Measurements from ENCODE around the gene DNAJC5.
"Not testable (repeated sequence)": the region's sequence is repeated elsewhere in the genome, so short reads cannot be mapped to it uniquely, and the experiment has no call there.

The DNAJC5 gene

DNA sequence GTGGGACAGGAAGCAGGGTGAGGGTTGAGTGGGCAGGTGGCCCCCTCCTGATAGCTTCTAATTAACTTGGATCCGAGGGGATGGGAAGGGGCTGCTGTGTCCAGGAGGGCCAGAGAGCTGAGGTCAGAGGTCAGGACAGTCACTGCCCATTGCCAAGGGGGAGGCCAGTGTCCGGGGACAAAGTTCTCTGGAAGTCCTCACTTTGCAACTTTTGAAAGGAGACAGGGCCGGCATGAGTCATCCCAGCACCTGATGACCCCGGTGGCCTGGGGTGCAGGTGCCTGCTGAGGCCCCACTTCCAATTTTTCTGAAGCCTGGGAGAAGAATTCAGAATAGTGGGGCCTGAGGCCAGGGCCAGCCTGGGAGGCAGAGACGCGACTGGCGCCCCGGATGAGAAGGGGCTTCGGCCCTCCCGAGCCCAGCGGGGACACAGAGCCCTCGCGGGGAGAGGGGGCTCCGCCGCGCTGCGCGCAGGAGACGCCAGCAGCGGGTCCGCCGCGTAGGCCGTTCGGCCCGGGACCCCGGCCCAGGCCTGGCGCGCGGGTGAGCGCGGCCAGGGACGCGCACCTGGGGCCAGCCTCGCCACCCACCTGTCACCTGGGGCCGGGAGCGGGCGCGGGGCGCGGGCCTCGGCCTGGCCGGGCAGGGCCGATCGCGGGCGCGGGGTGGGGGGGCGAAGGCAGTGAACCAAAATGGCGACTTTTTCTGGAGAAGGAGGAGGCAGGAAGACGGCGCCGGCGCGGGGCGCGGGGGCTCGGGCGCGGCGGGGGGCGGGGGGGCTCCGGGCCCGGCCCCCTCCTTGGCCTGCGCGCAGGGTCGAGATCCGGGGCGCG lies 74.2 kb downstream of the DNAJC5 start:
- peak overlapping the region; percentile 91 for H3K9ac ChIP-seq (ENCODE audit: low read length)
- H3K4me1 ChIP-seq (ENCODE audit: control insufficient read depth, insufficient read depth, low read length) = peaks cover 18% of the 10 kb centered on the region
- peak overlapping the region; percentile 85 for H3K4me3 ChIP-seq (ENCODE audit: low read length)
- H3K36me3 ChIP-seq (ENCODE audit: control insufficient read depth, insufficient read depth, low read length, severe bottlenecking) = peaks cover 21% of the 10 kb centered on the region
- no peaks in the 10 kb centered on the region for H3K9me3 ChIP-seq (ENCODE audit: control insufficient read depth, low read length)
- no peaks in the 10 kb centered on the region for H3K27me3 ChIP-seq (replicated peaks; ENCODE audit: control insufficient read depth, insufficient read depth, low read length)
- DNase-seq (ENCODE audit: low read depth) = peak; percentile 44

DNA sequence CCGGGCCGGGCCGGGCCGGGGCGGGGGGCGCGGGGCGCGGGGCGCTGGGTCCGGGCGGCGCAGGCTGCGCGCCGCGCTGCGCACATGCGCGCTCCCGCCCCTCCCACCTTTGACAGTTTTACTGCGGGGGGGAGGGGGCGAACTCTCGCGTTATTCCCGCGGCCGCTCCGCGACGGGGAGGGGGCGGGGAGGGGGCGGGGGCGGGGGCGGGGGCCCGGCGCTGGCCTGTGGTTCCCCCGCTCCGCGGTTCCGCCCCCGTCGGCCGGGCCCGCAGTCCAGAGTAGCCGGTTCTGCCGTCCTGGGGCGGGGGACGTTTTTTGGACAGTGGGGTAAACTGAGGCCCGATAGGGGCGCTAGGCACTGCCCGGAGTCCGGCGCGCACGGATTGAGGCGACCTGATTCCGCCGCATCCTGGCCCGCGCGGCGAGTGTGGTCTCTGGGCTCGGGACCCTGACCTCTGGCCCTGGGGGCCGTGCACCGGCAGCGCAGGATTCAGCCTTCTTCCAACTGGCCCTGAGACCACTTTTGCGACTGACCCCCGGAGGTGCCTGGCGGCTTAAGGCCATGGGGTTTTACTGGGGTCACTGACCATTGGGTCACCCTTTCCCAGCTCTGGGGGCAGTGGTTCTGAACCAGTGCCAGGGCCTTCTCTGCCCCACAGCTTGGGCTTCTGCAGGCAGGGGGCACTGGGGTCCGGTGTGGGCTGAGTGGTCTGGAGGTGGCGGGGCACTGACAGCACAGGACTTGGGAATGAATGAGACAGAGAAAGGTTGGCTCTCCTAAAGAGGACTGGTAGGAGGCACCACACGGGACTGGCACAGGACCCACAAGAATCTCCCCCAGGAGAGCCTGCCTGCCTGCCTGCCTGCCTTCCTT lies 75.2 kb downstream of the DNAJC5 start, which contains the start of gene ZNF512B:
Gene ZNF512B (minus strand): TSS at position 93 of the 876 bp plus-strand sequence. CDS start 1,980 bp downstream, outside the sequence.
- no peaks in the 10 kb centered on the region for H3K9me3 ChIP-seq (ENCODE audit: control insufficient read depth, low read length)
- DNase-seq (ENCODE audit: low read depth) = peak; percentile 88
- peaks cover 20% of the 10 kb centered on the region for H3K4me1 ChIP-seq (ENCODE audit: control insufficient read depth, insufficient read depth, low read length)
- H3K4me3 ChIP-seq (ENCODE audit: low read length) = peak within 1 kb of the TSS; percentile 85
- peaks cover 16% of the 10 kb centered on the region for H3K36me3 ChIP-seq (ENCODE audit: control insufficient read depth, insufficient read depth, low read length, severe bottlenecking)
- peak within 1 kb of the TSS; percentile 92 for H3K9ac ChIP-seq (ENCODE audit: low read length)
- no peaks in the 10 kb centered on the region for H3K27me3 ChIP-seq (replicated peaks; ENCODE audit: control insufficient read depth, insufficient read depth, low read length)

DNA sequence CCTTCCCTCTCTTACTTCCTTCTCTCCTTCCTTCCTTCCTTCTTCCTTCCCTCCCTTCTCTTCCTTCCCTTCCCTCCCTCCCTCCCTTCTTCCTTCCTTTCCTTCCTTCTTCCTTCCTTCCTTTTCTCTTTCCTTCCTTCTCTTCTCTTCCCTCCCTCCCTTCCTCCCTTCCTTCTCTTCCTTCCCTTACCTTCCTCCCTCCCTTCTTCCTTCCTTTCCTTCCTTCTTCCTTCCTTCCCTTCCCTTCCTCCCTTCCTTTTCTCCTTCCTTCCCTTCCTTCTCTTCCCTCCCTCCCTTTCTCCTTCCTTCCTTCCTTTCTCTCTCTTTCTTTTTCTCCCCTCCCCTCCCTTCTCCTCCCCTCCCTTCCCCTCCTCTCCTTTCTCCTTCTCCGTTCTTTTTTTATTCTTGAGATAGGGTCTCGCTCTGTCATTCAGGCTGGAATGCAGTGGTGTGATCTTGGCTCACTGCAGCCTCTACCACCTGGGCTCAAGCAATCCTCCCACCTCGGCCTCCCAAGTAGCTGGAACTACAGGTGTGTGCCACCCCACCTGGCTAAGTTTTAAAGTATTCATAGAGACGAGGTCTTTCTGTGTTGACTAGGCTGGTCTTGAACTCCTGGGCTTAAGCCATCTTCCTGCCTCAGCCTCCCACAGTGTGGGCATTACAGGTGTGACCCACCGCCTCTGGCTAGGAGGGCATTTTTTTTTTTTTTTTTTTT lies 75.9 kb downstream of the DNAJC5 start:
- peaks cover 20% of the 10 kb centered on the region for H3K4me1 ChIP-seq (ENCODE audit: control insufficient read depth, insufficient read depth, low read length)
- H3K9me3 ChIP-seq (ENCODE audit: control insufficient read depth, low read length) = no peaks in the 10 kb centered on the region
- H3K27me3 ChIP-seq (replicated peaks; ENCODE audit: control insufficient read depth, insufficient read depth, low read length) = no peaks in the 10 kb centered on the region
- H3K9ac ChIP-seq (ENCODE audit: low read length) = peak overlapping the region; percentile 92
- H3K4me3 ChIP-seq (ENCODE audit: low read length) = peak overlapping the region; percentile 84
- DNase-seq (ENCODE audit: low read depth) = no peak
- H3K36me3 ChIP-seq (ENCODE audit: control insufficient read depth, insufficient read depth, low read length, severe bottlenecking) = peaks cover 16% of the 10 kb centered on the region

DNA sequence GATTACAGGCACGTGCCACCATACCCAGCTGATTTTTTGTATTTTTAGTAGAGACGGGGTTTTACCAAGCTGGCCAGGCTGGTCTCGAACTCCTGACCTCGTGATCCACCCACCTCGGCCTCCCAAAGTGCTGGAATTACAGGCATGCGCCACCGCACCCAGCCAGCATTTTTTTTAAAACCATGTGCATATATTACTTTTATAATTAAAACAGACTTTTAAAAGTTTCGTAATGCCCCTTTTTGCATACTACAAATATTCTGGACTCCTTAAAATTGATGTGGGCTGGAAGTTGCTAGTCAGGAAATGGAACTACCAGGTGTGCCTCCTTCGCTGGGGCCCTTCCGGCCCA lies 77.0 kb downstream of the DNAJC5 start:
- peaks cover 20% of the 10 kb centered on the region for H3K4me1 ChIP-seq (ENCODE audit: control insufficient read depth, insufficient read depth, low read length)
- not testable (repeated sequence) for H3K9ac ChIP-seq (ENCODE audit: low read length); DNase-seq (ENCODE audit: low read depth); H3K4me3 ChIP-seq (ENCODE audit: low read length); H3K36me3 ChIP-seq (ENCODE audit: control insufficient read depth, insufficient read depth, low read length, severe bottlenecking); H3K27me3 ChIP-seq (replicated peaks; ENCODE audit: control insufficient read depth, insufficient read depth, low read length); H3K9me3 ChIP-seq (ENCODE audit: control insufficient read depth, low read length)

DNA sequence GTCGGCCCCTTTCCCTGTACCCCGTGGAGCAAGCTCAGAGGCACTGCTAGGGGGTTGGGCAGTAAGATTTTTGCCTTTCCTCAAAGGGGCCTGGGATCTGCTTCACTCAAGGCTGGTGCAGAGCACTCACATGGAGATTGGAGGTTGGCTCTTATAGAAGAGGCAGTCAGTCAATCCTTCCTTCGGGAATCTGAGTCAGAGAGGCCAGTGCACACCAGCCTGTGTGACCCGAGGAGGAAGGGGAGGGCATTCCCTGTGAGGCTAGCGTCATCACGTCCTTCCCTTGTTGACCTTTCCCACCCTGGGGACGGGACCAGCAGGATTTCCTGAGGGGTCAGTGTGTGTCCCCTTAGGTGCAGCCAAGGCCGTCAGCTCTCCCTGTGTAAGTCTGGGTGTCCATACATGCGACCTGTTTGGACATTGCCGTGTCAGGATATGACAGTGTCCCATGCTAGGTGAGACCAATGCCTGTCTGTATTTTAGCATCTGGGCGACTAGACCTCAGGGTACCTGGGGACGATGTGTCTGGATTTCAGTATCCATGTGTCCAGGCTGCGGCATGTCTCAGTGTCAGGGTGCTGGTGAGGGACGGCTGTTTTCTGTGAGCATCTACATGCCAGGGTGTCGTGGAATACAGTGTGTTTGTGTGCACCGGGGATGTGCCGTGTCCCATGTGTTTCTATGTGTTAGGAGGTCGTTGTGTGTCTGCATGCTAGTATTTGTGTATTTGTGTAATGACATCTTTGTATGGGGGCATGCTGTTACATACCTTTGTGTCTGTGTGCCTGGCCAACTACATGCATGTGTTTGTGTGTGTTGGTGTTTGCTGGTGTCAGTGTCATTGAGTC lies 77.6 kb downstream of the DNAJC5 start:
- no peak overlapping the region for H3K9ac ChIP-seq (ENCODE audit: low read length)

DNA sequence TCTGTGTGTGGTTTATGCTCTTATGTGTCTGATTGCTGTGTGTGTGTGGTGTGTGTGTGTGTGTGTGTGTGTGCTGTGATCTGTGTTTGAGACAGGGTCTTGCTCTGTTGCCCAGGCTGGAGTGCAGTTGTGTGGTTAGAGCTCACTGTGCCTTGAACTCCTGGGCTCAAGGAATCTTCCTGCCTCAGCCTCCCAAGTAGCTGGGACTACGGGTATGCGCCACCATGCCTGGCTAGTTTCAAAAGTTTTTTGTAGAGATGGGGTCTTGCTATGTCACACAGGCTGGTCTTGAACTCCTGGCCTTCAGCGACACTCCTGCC lies 78.2 kb downstream of the DNAJC5 start:
- H3K9me3 ChIP-seq (ENCODE audit: control insufficient read depth, low read length) = no peaks in the 10 kb centered on the region
- peak overlapping the region; percentile 81 for H3K9ac ChIP-seq (ENCODE audit: low read length)
- no peak overlapping the region for H3K4me3 ChIP-seq (ENCODE audit: low read length)
- no peaks in the 10 kb centered on the region for H3K27me3 ChIP-seq (replicated peaks; ENCODE audit: control insufficient read depth, insufficient read depth, low read length)
- no peaks in the 10 kb centered on the region for H3K36me3 ChIP-seq (ENCODE audit: control insufficient read depth, insufficient read depth, low read length, severe bottlenecking)
- DNase-seq (ENCODE audit: low read depth) = no peak
- peaks cover 20% of the 10 kb centered on the region for H3K4me1 ChIP-seq (ENCODE audit: control insufficient read depth, insufficient read depth, low read length)

More for the DNA sequence above, 77.6 kb downstream of the DNAJC5 start:
- Histone ChIP-seq H3K27me3 (replicated peaks; ENCODE audit: control insufficient read depth, insufficient read depth, low read length) (no peaks in the 10 kb centered on the region), H3K9me3 (ENCODE audit: control insufficient read depth, low read length) (no peaks in the 10 kb centered on the region), H3K4me3 (ENCODE audit: low read length) (no peak overlapping the region), H3K36me3 (ENCODE audit: control insufficient read depth, insufficient read depth, low read length, severe bottlenecking) (no peaks in the 10 kb centered on the region), H3K4me1 (ENCODE audit: control insufficient read depth, insufficient read depth, low read length) (peaks cover 20% of the 10 kb centered on the region)
- no peak for DNase-seq (ENCODE audit: low read depth)

DNA sequence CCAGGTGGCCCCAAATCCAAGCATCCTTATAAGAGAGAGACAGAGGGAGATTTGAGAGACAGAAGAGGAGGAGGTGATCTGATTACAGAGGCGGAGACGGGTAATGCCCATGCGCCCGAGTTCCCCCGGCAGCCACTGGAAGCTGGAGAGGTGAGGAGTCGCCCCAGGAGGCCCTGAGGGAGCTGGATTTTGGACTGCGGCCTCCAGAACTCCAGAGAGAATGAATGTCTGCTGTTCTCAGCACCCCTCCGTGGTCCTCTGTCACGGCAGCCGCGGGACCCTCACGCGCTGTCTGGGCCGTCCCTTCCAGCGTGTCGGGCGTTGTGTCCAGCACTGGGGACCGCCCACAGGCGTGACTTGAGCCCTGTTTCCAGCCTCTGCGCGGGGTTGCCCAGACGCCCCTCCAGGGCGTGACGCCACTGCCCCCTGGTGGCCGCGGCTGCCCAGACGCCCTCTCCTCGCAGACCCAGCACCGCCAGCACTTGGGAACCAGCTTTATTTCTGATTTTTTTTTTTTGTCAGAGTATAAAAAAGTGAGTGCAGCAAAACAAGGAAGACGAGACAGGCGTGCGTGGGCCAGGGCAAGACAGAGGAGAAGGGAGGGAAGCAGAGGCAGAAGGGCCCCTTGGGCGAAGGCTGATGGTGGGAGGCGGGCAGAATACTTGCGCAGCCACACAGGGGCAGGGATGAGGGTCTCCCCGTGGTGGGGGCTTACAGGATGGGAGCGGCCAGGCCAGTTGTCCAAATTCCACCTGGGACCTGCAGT lies 78.9 kb downstream of the DNAJC5 start:
- peak overlapping the region; percentile 82 for H3K4me3 ChIP-seq (ENCODE audit: low read length)

DNA sequence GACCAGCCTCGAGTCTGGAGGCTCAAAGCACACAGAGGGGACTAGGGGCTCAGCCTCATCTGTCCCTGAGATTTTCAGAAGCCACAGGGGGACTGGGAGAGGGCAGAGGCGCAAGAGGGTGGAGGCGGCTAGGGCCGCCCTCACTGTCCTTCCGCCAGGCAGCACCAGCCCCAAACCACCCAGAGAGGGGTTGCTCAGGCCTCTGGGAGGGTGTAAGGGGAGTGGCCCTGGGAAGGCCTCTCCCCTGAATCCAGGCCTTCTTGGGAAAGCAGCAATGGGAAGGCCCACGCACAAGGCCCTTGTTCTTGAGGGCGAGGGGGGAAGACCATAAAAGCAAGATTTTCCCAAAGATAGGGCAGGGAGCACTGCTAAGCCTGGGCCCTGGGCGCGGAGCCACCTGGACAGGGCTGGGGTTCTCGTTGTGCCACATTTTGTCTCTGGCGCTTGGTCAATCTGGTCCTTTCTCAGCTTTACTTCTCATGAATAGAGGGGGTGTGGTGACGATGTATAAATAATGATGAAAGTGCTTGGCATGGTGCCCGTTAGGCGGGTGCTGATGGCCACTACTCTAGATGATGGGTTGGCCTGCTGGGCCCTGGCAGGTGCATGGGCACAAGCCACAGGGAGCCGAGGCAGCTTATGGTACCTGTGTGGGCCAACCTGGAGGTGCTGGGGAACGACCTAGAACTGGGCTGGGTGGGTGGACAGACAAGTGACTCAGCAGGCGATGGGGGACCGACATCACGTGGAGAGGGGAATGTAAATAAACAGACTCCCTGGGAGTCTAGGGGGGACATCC lies 79.7 kb downstream of the DNAJC5 start:
- Histone ChIP-seq H3K36me3 (ENCODE audit: control insufficient read depth, insufficient read depth, low read length, severe bottlenecking) (no peaks in the 10 kb centered on the region), H3K4me3 (ENCODE audit: low read length) (no peak overlapping the region), H3K4me1 (ENCODE audit: control insufficient read depth, insufficient read depth, low read length) (peaks cover 10% of the 10 kb centered on the region), H3K9ac (ENCODE audit: low read length) (peak overlapping the region; percentile 81), H3K27me3 (replicated peaks; ENCODE audit: control insufficient read depth, insufficient read depth, low read length) (no peaks in the 10 kb centered on the region), H3K9me3 (ENCODE audit: control insufficient read depth, low read length) (no peaks in the 10 kb centered on the region)
- DNase-seq (ENCODE audit: low read depth) = no peak

More for the DNA sequence above, 78.9 kb downstream of the DNAJC5 start:
- no peaks in the 10 kb centered on the region for H3K9me3 ChIP-seq (ENCODE audit: control insufficient read depth, low read length)
- peaks cover 13% of the 10 kb centered on the region for H3K4me1 ChIP-seq (ENCODE audit: control insufficient read depth, insufficient read depth, low read length)
- peak; percentile 96 for DNase-seq (ENCODE audit: low read depth)
- H3K9ac ChIP-seq (ENCODE audit: low read length) = peak overlapping the region; percentile 81
- H3K27me3 ChIP-seq (replicated peaks; ENCODE audit: control insufficient read depth, insufficient read depth, low read length) = no peaks in the 10 kb centered on the region
- no peaks in the 10 kb centered on the region for H3K36me3 ChIP-seq (ENCODE audit: control insufficient read depth, insufficient read depth, low read length, severe bottlenecking)

DNA sequence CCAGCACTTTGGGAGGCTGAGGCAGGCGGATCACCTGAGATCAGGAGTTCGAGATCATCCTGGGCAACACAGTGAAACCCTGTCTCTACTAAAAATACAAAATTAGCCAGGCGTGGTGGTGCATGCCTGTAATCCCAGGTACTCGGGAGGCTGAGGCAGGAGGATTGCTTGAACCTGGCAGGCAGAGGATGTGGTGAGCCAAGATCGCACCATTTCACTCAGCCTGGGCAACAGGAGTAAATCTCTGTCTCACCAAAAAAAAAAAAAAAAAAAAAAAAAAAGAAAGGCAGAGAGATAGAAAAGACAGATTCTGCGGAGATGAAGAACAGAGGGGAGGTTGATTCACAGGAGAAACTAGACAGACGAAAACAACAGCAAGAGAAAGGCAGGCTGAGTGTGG lies 81.6 kb downstream of the DNAJC5 start:
- not testable (repeated sequence) for H3K9me3 ChIP-seq (ENCODE audit: control insufficient read depth, low read length); H3K9ac ChIP-seq (ENCODE audit: low read length); H3K4me3 ChIP-seq (ENCODE audit: low read length); H3K27me3 ChIP-seq (replicated peaks; ENCODE audit: control insufficient read depth, insufficient read depth, low read length); H3K36me3 ChIP-seq (ENCODE audit: control insufficient read depth, insufficient read depth, low read length, severe bottlenecking); DNase-seq (ENCODE audit: low read depth)
- H3K4me1 ChIP-seq (ENCODE audit: control insufficient read depth, insufficient read depth, low read length) = peaks cover 16% of the 10 kb centered on the region
